ENCODE data around the gene MPPED2.

MPPED2 gene

DNA sequence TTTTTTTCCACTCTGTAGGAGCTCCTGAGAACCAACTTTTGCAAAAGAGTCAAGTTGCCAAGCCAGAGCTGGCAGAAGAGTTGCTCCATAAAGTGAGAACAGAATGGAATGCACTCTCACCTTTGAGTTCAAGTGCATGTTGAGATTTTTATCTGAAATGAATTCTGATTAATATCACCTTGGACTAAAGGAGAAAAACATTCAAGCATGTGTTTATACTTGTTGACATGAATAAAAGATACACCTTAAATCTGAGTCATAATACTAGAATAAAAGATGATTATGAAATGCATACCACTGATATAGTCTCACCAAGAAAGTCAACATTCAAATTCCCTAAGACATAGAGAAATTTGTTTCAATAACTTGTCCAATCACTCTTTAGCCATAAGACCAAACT lies 225.4 kb downstream of the MPPED2 start:
- in situ Hi-C loops (cut with MboI; ENCODE audit: low pct_unique_long_range_greater_than_20kb, low sequenced_read_pairs, unreplicated experiment): no loop called here
- DNase-seq (ENCODE audit: low spot score): no peak
- TF ChIP-seq, protein P1, sequence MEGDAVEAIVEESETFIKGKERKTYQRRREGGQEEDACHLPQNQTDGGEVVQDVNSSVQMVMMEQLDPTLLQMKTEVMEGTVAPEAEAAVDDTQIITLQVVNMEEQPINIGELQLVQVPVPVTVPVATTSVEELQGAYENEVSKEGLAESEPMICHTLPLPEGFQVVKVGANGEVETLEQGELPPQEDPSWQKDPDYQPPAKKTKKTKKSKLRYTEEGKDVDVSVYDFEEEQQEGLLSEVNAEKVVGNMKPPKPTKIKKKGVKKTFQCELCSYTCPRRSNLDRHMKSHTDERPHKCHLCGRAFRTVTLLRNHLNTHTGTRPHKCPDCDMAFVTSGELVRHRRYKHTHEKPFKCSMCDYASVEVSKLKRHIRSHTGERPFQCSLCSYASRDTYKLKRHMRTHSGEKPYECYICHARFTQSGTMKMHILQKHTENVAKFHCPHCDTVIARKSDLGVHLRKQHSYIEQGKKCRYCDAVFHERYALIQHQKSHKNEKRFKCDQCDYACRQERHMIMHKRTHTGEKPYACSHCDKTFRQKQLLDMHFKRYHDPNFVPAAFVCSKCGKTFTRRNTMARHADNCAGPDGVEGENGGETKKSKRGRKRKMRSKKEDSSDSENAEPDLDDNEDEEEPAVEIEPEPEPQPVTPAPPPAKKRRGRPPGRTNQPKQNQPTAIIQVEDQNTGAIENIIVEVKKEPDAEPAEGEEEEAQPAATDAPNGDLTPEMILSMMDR (IDR thresholded peaks at IDR 0.05; ENCODE audit: extremely low read depth, insufficient read depth, missing control alignments): no peak

Measured in GM13977 (cell line).